Fibroblast of lung (primary cell): ENCODE results near the gene ZBTB16. TPM values are rescaled to one million over a fixed set of nuclear protein-coding genes. Genes with fewer than 3 reads are reported as not detected.
A peak's percentile ranks its signal among the peaks of the same experiment; 100 is the strongest.

Experiments
- DNase-seq, 2 donors: peaks; one replicate each; pipeline versions ENCODE4 v3.0.0 to v3.0.0-alpha.2; 2010; ENCODE audit warnings: low read depth in 2 of 2
- H2AFZ ChIP-seq: 2 replicates; pipeline ENCODE4 v1.5.1; 2012; ENCODE audit warnings: low read length, control low read depth, inconsistent platforms
- H3K27ac ChIP-seq: 2 replicates; pipeline ENCODE4 v1.5.1; 2011; ENCODE audit warnings: low read length, control low read depth; ENCODE audit not compliant: insufficient read depth
- H3K27me3 ChIP-seq: 2 replicates; pipeline ENCODE4 v1.5.1; 2011; ENCODE audit warnings: mild to moderate bottlenecking, low read length; ENCODE audit not compliant: control insufficient read depth, insufficient read depth
- H3K36me3 ChIP-seq: 2 replicates; pipeline ENCODE4 v1.5.1; 2011; ENCODE audit warnings: low read length; ENCODE audit not compliant: control insufficient read depth, insufficient read depth
- H3K4me1 ChIP-seq: 2 replicates; pipeline ENCODE4 v1.5.1; 2011; ENCODE audit warnings: low read length; ENCODE audit not compliant: control insufficient read depth, insufficient read depth; ENCODE audit errors: extremely low read depth
- H3K4me2 ChIP-seq: 2 replicates; pipeline ENCODE4 v1.5.1; 2011; ENCODE audit warnings: low read length, control low read depth; ENCODE audit not compliant: insufficient read depth; ENCODE audit errors: extremely low read depth
- H3K4me3 ChIP-seq, 4 experiments: fragments of 200-600 bp in 1 of 4; sonication (generic) in 1 of 4; replicated peaks in 1 of 4; 2 replicates each; pipeline ENCODE4 v1.5.1; 2011 to 2016; ENCODE audit warnings: low read length in 4 of 4, low read depth in 3 of 4, mild to moderate bottlenecking in 3 of 4, control low read depth in 2 of 4, inconsistent platforms in 1 of 4, mixed read lengths in 1 of 4; ENCODE audit not compliant: insufficient read depth in 1 of 4; ENCODE audit errors: control extremely low read depth in 1 of 4
- H3K79me2 ChIP-seq: 2 replicates; pipeline ENCODE4 v1.5.1; 2012; ENCODE audit warnings: mild to moderate bottlenecking, low read length, inconsistent platforms; ENCODE audit not compliant: control insufficient read depth, insufficient read depth
- H3K9ac ChIP-seq: 2 replicates; pipeline ENCODE4 v1.5.1; 2011; ENCODE audit warnings: mild to moderate bottlenecking, low read length, control low read depth; ENCODE audit not compliant: insufficient read depth
- H3K9me3 ChIP-seq: 2 replicates; pipeline ENCODE4 v1.5.1; 2012; ENCODE audit warnings: low read depth, low read length; ENCODE audit not compliant: control insufficient read depth, insufficient read depth
- H4K20me1 ChIP-seq: 2 replicates; pipeline ENCODE4 v1.5.1; 2011; ENCODE audit warnings: low read length; ENCODE audit not compliant: control insufficient read depth, insufficient read depth; ENCODE audit errors: extremely low read depth
- EZH2 ChIP-seq: IDR thresholded peaks from 2 replicates; pipeline ENCODE4 v1.5.1; 2012; ENCODE audit warnings: low read length, control low read depth, mild to moderate bottlenecking; ENCODE audit errors: missing control alignments
- polyA plus RNA-seq, 2 donors: library from polyadenylated mRNA; depleted of rRNA in 1 of 2; stranded (reverse) in 1 of 2; unstranded in 1 of 2; fragments of >200 nt; gene quantifications; 2 replicates each; pipeline ENCODE4 v1.2.1, GENCODE V29; 2011 to 2012; ENCODE audit warnings: missing spikeins in 1 of 2
- total RNA-seq: library from RNA; depleted of rRNA; stranded (reverse); fragments of >200 nt; gene quantifications from 2 replicates; pipeline ENCODE4 v1.2.1, GENCODE V29; 2014
- TF ChIP-seq, protein P1 (sequence below), 2 donors: IDR thresholded peaks in 1 of 2; conservative IDR thresholded peaks in 1 of 2; 1 replicate in 1 of 2; 2 replicates in 1 of 2; pipeline ENCODE4 v1.5.1; 2011 to 2012; ENCODE audit warnings: low read length in 2 of 2, control low read depth in 1 of 2, inconsistent platforms in 1 of 2, low read depth in 1 of 2, mild to moderate bottlenecking in 1 of 2

ZBTB16 gene
- total and polyA plus RNA-seq, 2 donors (not counting 1 experiment from before 2014, with no cell fraction given), result not detected

DNA sequence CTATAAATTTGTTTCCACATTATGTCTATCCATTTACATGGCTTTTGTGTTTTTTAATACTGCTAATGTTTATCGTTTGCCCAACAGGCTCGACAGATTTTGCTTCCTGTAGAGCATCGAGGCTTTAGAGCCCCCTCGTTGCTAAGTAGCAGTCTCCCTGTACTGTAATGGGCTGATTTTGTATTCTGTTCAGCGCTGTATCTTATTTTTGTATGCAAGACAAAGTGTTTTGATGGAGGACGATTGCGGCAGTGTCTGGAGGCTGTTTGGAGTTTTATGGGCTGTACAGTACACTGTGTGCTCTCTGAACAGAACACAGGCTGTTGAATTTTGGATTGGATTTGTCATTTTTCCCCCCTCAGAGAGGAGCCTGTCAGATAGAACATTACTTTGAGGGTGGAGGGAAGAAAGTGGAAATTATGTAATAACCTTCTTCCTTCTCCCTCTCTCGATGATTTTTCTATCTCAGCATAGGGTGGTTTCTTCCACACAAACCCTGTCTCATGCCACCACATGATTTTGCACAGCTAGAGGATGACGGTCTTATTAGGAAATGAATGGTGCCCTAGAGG is 104.4 kb downstream of the ZBTB16 start:
- no peaks in the 10 kb centered on the region for H3K9me3 ChIP-seq
- H4K20me1 ChIP-seq, result no peaks in the 10 kb centered on the region
- peaks cover 34% of the 10 kb centered on the region for H3K27me3 ChIP-seq
- no peak overlapping the region for H3K4me3 ChIP-seq
- peaks cover 14% of the 10 kb centered on the region for H3K4me1 ChIP-seq
- DNase-seq, result peak in 1 of 2 donors; percentile 82
- H3K4me2 ChIP-seq, result no peak overlapping the region
- TF ChIP-seq, protein P1, sequence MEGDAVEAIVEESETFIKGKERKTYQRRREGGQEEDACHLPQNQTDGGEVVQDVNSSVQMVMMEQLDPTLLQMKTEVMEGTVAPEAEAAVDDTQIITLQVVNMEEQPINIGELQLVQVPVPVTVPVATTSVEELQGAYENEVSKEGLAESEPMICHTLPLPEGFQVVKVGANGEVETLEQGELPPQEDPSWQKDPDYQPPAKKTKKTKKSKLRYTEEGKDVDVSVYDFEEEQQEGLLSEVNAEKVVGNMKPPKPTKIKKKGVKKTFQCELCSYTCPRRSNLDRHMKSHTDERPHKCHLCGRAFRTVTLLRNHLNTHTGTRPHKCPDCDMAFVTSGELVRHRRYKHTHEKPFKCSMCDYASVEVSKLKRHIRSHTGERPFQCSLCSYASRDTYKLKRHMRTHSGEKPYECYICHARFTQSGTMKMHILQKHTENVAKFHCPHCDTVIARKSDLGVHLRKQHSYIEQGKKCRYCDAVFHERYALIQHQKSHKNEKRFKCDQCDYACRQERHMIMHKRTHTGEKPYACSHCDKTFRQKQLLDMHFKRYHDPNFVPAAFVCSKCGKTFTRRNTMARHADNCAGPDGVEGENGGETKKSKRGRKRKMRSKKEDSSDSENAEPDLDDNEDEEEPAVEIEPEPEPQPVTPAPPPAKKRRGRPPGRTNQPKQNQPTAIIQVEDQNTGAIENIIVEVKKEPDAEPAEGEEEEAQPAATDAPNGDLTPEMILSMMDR (conservative IDR thresholded peaks at IDR 0.05 in 1 of 2, IDR thresholded peaks at IDR 0.05 in 1 of 2; ENCODE audit: low read depth in 1 of 2, low read length in 2 of 2), result no peak
- no peak for TF ChIP-seq EZH2
- H2AFZ ChIP-seq, result no peak overlapping the region
- no peak overlapping the region for H3K27ac ChIP-seq
- no peaks in the 10 kb centered on the region for H3K79me2 ChIP-seq
- no peaks in the 10 kb centered on the region for H3K36me3 ChIP-seq
- H3K9ac ChIP-seq, result no peak overlapping the region

DNA sequence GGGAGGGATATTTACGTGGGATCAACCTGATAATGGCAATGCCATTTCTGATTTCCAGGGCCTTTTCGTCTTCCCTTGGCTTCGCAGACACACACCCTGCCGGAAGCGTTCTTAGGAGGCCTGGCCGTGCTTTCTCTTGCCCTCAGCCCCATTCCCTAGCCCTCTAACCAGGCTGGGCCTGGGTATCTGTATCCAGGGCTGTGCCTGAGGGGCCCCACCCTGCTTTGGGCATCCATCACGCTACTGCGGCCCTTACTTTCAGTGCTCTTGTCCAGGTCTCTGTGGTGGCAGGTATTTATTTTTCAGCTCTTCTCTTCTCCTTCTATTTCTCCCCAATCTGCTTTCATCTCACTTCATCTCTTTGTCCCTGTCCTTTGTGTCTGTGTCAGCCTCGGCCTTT is 105.0 kb downstream of the ZBTB16 start:
- Histone ChIP-seq H3K79me2 (no peaks in the 10 kb centered on the region), H3K36me3 (no peaks in the 10 kb centered on the region), H3K4me1 (peaks cover 14% of the 10 kb centered on the region), H3K27ac (no peak overlapping the region), H2AFZ (no peak overlapping the region), H3K4me3 (no peak overlapping the region), H4K20me1 (no peaks in the 10 kb centered on the region), H3K27me3 (peaks cover 35% of the 10 kb centered on the region), H3K9me3 (no peaks in the 10 kb centered on the region), H3K4me2 (no peak overlapping the region), H3K9ac (no peak overlapping the region)
- TF ChIP-seq EZH2, result no peak
- TF ChIP-seq, protein P1 (conservative IDR thresholded peaks at IDR 0.05 in 1 of 2, IDR thresholded peaks at IDR 0.05 in 1 of 2; ENCODE audit: low read depth in 1 of 2, low read length in 2 of 2), result no peak
- no peak for DNase-seq

DNA sequence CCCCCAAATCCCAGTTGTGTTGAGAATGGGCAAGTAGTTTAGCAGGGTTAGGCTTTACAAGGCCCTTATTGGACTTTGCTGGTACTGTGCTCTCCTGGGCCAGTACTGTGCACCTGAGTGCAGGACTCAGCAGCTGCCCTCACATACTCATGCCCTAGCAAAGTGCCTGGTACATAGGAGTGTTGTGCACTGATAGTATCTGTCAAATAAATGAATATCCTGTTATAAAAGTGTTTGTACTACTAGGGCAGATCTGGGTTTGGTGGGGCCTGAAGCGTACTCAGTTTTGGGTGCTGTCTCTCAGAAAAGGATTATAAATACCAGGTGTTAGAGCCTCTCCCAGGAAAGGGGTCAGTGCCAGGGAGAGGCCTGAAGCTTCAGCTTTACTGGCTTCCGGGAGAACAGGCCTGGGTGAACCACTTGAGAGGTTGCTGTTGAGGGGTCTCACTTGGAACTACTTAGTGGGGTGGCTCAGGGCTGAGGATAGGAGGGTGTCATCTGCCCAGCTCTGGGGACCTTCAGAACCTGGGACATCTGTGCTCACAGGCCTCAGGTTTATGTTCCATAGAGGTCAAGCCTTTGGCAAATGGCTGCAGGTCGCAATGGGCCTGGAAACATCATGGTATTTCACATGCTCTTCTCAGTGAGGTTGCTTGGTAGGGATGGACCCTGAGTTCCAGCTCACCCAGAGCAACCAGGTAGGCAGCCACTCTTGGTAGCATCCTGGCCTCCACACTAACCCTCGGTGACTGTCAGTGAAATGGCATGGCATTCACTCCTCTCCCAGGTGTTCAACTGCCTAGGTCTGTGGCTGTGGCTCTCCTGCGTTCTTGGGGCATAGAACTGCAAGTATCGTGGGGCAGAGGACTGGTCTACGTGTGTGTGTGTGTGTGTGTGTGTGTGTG is 106.1 kb downstream of the ZBTB16 start:
- Histone ChIP-seq H4K20me1 (no peaks in the 10 kb centered on the region), H3K79me2 (no peaks in the 10 kb centered on the region), H3K4me3 (no peak overlapping the region), H3K4me1 (peaks cover 11% of the 10 kb centered on the region), H3K4me2 (no peak overlapping the region), H3K27me3 (peaks cover 38% of the 10 kb centered on the region), H3K36me3 (no peaks in the 10 kb centered on the region), H3K27ac (no peak overlapping the region), H2AFZ (no peak overlapping the region), H3K9ac (no peak overlapping the region), H3K9me3 (no peaks in the 10 kb centered on the region)
- no peak for DNase-seq
- TF ChIP-seq, protein P1 (conservative IDR thresholded peaks at IDR 0.05 in 1 of 2, IDR thresholded peaks at IDR 0.05 in 1 of 2; ENCODE audit: low read depth in 1 of 2, low read length in 2 of 2), result no peak
- TF ChIP-seq EZH2, result no peak
